Adrenal gland (tissue), 12 donors: Measurements from ENCODE around the gene KLHL22. TPM values are rescaled to one million over a fixed set of nuclear protein-coding genes. Genes with fewer than 3 reads are reported as not detected.
"Not testable (repeated sequence)": the region's sequence is repeated elsewhere in the genome, so short reads cannot be mapped to it uniquely, and the experiment has no call there.

Source experiments
- DNase-seq, 7 donors: peaks; one replicate each; pipeline ENCODE4 v3.0.0-alpha.2; 2019 to 2020
- H3K27ac ChIP-seq, 5 donors: fragments of 200-600 bp; sonication (generic) in 4 of 5; 1 replicate in 3 of 5; 2 replicates in 2 of 5; pipeline versions ENCODE4 v1.5.1 to v1.8.0; 2016 to 2020; ENCODE audit warnings: mild to moderate bottlenecking in 1 of 5
- H3K27me3 ChIP-seq: fragments of 200-600 bp; 2 replicates; pipeline ENCODE4 v1.8.0; 2021
- H3K36me3 ChIP-seq, 2 donors: fragments of 200-600 bp; replicated peaks in 1 of 2; 1 replicate in 1 of 2; 2 replicates in 1 of 2; pipeline versions ENCODE4 v1.5.1 to v1.8.0; 2018 to 2022
- H3K4me1 ChIP-seq, 2 donors: fragments of 200-600 bp; replicated peaks in 1 of 2; 1 replicate in 1 of 2; 2 replicates in 1 of 2; pipeline versions ENCODE4 v1.5.1 to v1.8.0; 2018 to 2021
- H3K4me3 ChIP-seq, 4 donors: fragments of 200-600 bp; sonication (generic) in 3 of 4; one replicate each; pipeline ENCODE4 v1.5.1; 2016 to 2018
- H3K9me3 ChIP-seq, 3 donors: fragments of 200-600 bp; sonication (generic) in 1 of 3; replicated peaks in 1 of 3; 1 replicate in 2 of 3; 2 replicates in 1 of 3; pipeline versions ENCODE4 v1.5.1 to v1.8.0; 2016 to 2021
- POLR2A ChIP-seq, 2 donors: fragments of 450-650 bp; IDR thresholded peaks; one replicate each; pipeline ENCODE4 v1.6.1; 2017; ENCODE audit warnings: antibody characterized with exemption in 2 of 2, mild to moderate bottlenecking in 2 of 2, moderate library complexity in 1 of 2
- WGBS, 4 donors: extraction: QIAGEN DNeasy Blood & Tissue Kit in 2 of 4; methylation state at CpG; one replicate each; pipeline versions ENCODE4 v1.1.5 to v1.1.7; 2013 to 2017; 5-methylcytosine and 5-hydroxymethylcytosine counted together
- intact Hi-C, 2 donors: fragments of 100-400 bp; cut with DNase I; formaldehyde crosslinking; loops; one replicate each; pipeline versions ENCODE4 v1.14.1 to v1.15.0; 2022 to 2023
- polyA plus RNA-seq, 3 donors: library from polyadenylated mRNA; stranded (reverse); fragments of 200-250 nt in 2 of 3; fragments of 350-450 nt in 1 of 3; fragmentation: Illumina TruSeq in 1 of 3; extraction: RNeasy Lipid Tissue Mini Kit (QIAGEN cat#74804) in 1 of 3; gene quantifications; one replicate each; pipeline ENCODE4 v1.2.3, GENCODE V29; 2013 to 2014
- total RNA-seq, 9 donors: library from RNA; depleted of rRNA in 4 of 9; stranded (reverse); fragments of >200 nt in 4 of 9; fragments of 120-200 nt in 1 of 9; fragmentation: NEBNext Ultra II Directional in 1 of 9; extraction: Animal tissue kit (Norgen Biotek cat#: 25700) in 1 of 9; gene quantifications; one replicate each; pipeline versions ENCODE4 v1.1.0 to v1.2.4, GENCODE V29; 2013 to 2023
- TF ChIP-seq, protein P1 (sequence below), 6 experiments: fragments of 450-650 bp in 4 of 6; fragments of 200-600 bp in 2 of 6; sonication (generic) in 1 of 6; IDR thresholded peaks; 1 replicate in 5 of 6; 2 replicates in 1 of 6; pipeline versions ENCODE4 v1.5.1 to v1.8.0; 2016 to 2021; ENCODE audit warnings: antibody characterized with exemption in 6 of 6, mild to moderate bottlenecking in 2 of 6, moderate library complexity in 1 of 6
- donor health status: healthy with polysubstance abuse.
- donor health status: Bipolar disorder and iron deficiency.
- donor health status: DM: yes; HTN: yes; CAD: no.
- donor health status: DM: no; HTN: no; CAD: no.
- donor health status: DM: no; HTN: no; CAD: no.
- donor health status: DM: yes; HTN: yes; CAD: no.

KLHL22 gene
- total and polyA plus RNA-seq, 12 donors: 15.3 to 38.8 (median 27.6) TPM

DNA sequence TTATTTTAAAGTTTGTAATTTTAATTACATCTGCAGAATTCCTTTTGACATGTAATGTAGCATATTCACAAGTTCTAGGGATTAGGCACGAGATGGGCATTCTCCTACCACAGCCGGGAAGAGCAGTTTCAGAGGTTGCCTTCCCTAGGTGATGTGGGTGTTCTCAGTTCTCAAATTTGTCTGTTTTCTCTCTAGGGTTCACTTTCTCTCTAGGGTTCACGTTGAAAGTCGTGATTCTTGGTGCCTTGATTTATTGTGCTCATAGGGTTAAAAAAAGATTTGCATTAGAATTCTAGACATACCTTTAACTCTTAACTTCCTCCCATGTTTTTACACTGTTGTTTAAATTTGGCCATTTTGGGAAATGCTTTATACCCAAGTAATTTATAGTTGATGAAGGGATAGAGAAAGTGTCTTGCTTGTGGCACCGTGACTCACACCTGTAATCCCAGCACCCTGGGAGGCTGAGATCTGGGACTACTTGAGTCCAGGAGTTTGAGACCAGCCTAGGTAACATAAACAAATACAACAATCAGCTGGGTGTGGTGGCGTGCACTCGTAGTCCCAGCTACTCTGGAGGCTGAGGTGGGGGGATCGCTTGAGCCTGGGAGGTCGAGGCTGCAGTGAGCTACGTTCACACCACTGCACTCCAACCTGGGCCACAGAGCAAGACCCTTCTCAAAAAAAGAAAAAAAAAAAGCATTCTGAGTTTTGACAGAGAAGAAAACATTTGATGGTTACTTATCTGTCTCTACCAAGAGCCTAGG lies 15.4 kb upstream of the KLHL22 start:
- intact Hi-C loops: loop anchor here in 1 of 2 donors (10.0 kb wide), 1 partner anchor 54 kb away; no protein-coding TSS in a partner anchor
- 69 to 77% (median 75%) methylated on average over 10 of the region's 10 CpGs for WGBS, 4 donors
- Histone ChIP-seq H3K4me1 (peaks cover 45 to 63% of the 10 kb centered on the region in 2 donors), H3K27me3 (no peaks in the 10 kb centered on the region), H3K4me3 (no peak overlapping the region), H3K36me3 (peaks cover 0 to 10% of the 10 kb centered on the region in 2 donors), H3K9me3 (no peaks in the 10 kb centered on the region), H3K27ac (peak overlapping the region in 4 of 5 donors; percentile 96 to 99 (median 99))
- TF ChIP-seq, protein P1, sequence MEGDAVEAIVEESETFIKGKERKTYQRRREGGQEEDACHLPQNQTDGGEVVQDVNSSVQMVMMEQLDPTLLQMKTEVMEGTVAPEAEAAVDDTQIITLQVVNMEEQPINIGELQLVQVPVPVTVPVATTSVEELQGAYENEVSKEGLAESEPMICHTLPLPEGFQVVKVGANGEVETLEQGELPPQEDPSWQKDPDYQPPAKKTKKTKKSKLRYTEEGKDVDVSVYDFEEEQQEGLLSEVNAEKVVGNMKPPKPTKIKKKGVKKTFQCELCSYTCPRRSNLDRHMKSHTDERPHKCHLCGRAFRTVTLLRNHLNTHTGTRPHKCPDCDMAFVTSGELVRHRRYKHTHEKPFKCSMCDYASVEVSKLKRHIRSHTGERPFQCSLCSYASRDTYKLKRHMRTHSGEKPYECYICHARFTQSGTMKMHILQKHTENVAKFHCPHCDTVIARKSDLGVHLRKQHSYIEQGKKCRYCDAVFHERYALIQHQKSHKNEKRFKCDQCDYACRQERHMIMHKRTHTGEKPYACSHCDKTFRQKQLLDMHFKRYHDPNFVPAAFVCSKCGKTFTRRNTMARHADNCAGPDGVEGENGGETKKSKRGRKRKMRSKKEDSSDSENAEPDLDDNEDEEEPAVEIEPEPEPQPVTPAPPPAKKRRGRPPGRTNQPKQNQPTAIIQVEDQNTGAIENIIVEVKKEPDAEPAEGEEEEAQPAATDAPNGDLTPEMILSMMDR (IDR thresholded peaks at IDR 0.05): no peak
- TF ChIP-seq POLR2A (IDR thresholded peaks at IDR 0.05): no peak
- DNase-seq: no peak

DNA sequence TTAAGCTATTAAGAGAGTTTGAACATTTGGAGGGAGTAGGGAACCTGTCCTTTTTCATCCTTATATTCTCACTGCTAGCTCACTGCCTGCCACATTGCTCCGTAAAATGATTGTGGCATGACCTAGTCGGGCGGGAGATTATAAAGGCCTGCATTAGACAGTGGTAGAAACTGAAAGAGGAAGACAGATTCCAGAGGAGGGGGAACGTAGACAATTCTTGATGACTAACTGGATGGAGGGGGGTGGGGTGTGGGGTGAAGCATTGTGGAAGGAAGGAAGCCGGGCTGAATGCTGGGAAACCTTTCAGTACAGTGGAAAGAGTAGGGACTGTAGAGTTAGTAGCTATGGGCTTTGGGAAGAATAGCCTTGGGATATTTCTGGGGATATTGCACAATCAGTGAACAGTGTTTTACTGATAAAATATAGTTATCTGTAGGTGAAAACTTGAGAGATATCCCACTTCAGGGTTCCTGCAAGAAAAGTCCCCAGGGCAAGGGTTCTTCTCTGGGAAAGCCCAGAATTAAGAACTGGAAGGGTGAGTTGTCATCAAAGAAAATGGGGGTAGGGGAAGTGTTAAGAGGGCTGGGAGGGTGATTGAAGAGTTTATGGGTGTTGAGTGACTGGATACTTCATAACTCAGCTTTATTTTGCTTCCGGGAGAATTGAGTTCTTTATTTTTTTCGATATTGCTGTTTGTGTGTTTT lies 13.9 kb upstream of the KLHL22 start:
- Histone ChIP-seq H3K4me3 (peak overlapping the region in 2 of 4 donors; percentile 12 to 89), H3K27me3 (no peaks in the 10 kb centered on the region), H3K27ac (peak overlapping the region; percentile 96 to 99 (median 99)), H3K9me3 (no peaks in the 10 kb centered on the region), H3K4me1 (peaks cover 33 to 52% of the 10 kb centered on the region in 2 donors), H3K36me3 (peaks cover 0 to 7% of the 10 kb centered on the region in 2 donors)
- peak; percentile 75 to 95 for TF ChIP-seq POLR2A (IDR thresholded peaks at IDR 0.05)
- TF ChIP-seq, protein P1 (IDR thresholded peaks at IDR 0.05): no peak
- intact Hi-C loops: loop anchor here in 1 of 2 donors (10.0 kb wide), 1 partner anchor 55 kb away; no protein-coding TSS in a partner anchor
- DNase-seq: peak; percentile 86 to 97 (median 95)
- WGBS, 4 donors: 14 to 19% (median 18%) methylated on average over 7 of the region's 7 CpGs

DNA sequence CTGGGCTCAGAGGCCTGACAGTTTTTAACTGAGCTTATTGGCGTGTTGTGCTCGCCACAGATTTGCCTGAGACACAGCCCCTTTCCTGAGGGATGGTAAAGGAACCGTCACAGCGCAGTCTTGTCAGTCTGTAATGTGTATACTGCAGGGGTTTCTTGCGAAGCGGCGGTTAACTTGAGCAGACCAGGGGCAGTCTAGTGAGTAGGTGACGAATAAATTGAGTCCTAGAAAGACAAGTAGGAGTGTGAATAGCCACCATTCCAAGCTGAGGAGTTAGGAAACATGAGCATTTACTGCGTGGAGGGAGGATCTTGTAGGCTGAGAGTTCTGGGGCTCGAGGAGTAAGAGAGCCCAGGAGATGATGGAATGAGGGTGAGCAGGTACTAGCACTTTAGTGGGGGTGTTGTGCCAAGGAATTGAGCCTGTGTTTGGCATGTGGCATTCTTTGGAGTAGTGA lies 13.2 kb upstream of the KLHL22 start:
- no peak for DNase-seq
- intact Hi-C loops: no loop called here
- Histone ChIP-seq H3K36me3 (peaks cover 0 to under 1% of the 10 kb centered on the region in 2 donors), H3K9me3 (no peaks in the 10 kb centered on the region), H3K4me3 (peak overlapping the region in 2 of 4 donors; percentile 12 to 89), H3K4me1 (peaks cover 27 to 47% of the 10 kb centered on the region in 2 donors), H3K27me3 (no peaks in the 10 kb centered on the region), H3K27ac (peak overlapping the region; percentile 96 to 99 (median 99))
- no peak for TF ChIP-seq POLR2A (IDR thresholded peaks at IDR 0.05)
- TF ChIP-seq, protein P1 (IDR thresholded peaks at IDR 0.05): no peak
- WGBS, 4 donors: 22 to 31% (median 27%) methylated on average over 9 to 10 of the region's 10 CpGs

- H3K9me3 ChIP-seq, DNase-seq, intact Hi-C loops, H3K36me3 ChIP-seq, H3K27me3 ChIP-seq: not testable (repeated sequence)
- Histone ChIP-seq H3K27ac (peak overlapping the region; percentile 96 to 99 (median 99)), H3K4me3 (peak overlapping the region; percentile 79 to 98 (median 92)), H3K4me1 (peaks cover 25 to 42% of the 10 kb centered on the region in 2 donors)
- 2 to 3% (median 3%) methylated on average over 20 to 21 of the region's 21 CpGs for WGBS, 4 donors
Measured at GRCh38 chr22:20508067-20508755, 12.6 kb upstream of the KLHL22 start.
